A549 (cell line): Measurements from ENCODE around the gene AADACL4. TPM values are rescaled to one million over a fixed set of nuclear protein-coding genes. Genes with fewer than 3 reads are reported as not detected.

Experiments
- ATAC-seq, 2 experiments: fragments of 200-7000 bp in 1 of 2; fragments of >200 bp in 1 of 2; cut with Nextera tagmentation in 1 of 2; cut with Tn5 transposase in 1 of 2; 3 replicates each; pipeline versions ENCODE4 v1.8.0 to v1.9.1; 2018 to 2020; ENCODE audit warnings: mild to moderate bottlenecking in 1 of 2, moderate library complexity in 1 of 2
- CTCF ChIA-PET: fragments of 300-600 bp; sonication (Branson Sonifier 250); formaldehyde crosslinking; extraction: SDS; loops from one replicate; lab custom pipeline; 2021; ENCODE audit warnings: antibody characterized with exemption, inconsistent platforms; lab: Yijun Ruan, JAX
- POLR2A ChIA-PET: fragments of 350-600 bp; formaldehyde crosslinking; extraction: SDS; loops from one replicate; lab custom pipeline; 2021; ENCODE audit warnings: antibody characterized with exemption, inconsistent platforms; lab: Yijun Ruan, JAX
- DNase-seq, 2 experiments: peaks; one replicate each; pipeline versions ENCODE4 v3.0.0 to v3.0.0-alpha.2; 2011 to 2016; ENCODE audit warnings: low read depth in 1 of 2, low spot score in 1 of 2
- FAIRE-seq: peaks from 2 replicates; lab custom pipeline; 2011; peaks lifted over from hg19 to GRCh38; lab: Jason Lieb, UNC
- H3K27ac ChIP-seq, 2 experiments: fragments of >200 bp; sonication (Bioruptor Twin); formaldehyde crosslinking; 3 replicates each; pipeline ENCODE4 v1.5.1; 2016 to 2017
- H3K4me1 ChIP-seq: fragments of >200 bp; sonication (Bioruptor Twin); formaldehyde crosslinking; 3 replicates; pipeline ENCODE4 v1.6.1; 2016
- H3K4me2 ChIP-seq: fragments of >200 bp; sonication (Bioruptor Twin); formaldehyde crosslinking; 3 replicates; pipeline ENCODE4 v1.6.1; 2016
- H3K4me3 ChIP-seq: fragments of >200 bp; sonication (Bioruptor Twin); formaldehyde crosslinking; 3 replicates; pipeline ENCODE4 v1.5.1; 2016
- H3K9me3 ChIP-seq: fragments of >200 bp; sonication (Bioruptor Twin); formaldehyde crosslinking; 3 replicates; pipeline ENCODE4 v1.6.1; 2016
- CHD4 ChIP-seq: fragments of 200-600 bp; sonication (generic); IDR thresholded peaks from 2 replicates; pipeline ENCODE4 v1.6.1; 2016; ENCODE audit warnings: antibody characterized with exemption, mild to moderate bottlenecking, borderline replicate concordance
- EP300 ChIP-seq, 2 experiments: fragments of >200 bp; sonication (Bioruptor Twin); formaldehyde crosslinking; IDR thresholded peaks; 2 replicates in 1 of 2; 3 replicates in 1 of 2; pipeline ENCODE4 v1.6.1; 2016 to 2017
- ESRRA ChIP-seq: fragments of 150-350 bp; IDR thresholded peaks from 2 replicates; pipeline ENCODE4 v1.6.1; 2014; ENCODE audit warnings: mild to moderate bottlenecking, low read length, borderline replicate concordance
- FOSL2 ChIP-seq, 2 experiments: fragments of 450-650 bp in 1 of 2; fragments of >200 bp in 1 of 2; sonication (Bioruptor Twin) in 1 of 2; formaldehyde crosslinking; IDR thresholded peaks; 2 replicates each; pipeline versions ENCODE4 v1.5.0 to v1.6.1; 2016 to 2020; ENCODE audit warnings: mild to moderate bottlenecking in 1 of 2, moderate library complexity in 1 of 2
- JUN ChIP-seq, 2 experiments: fragments of >200 bp; sonication (Bioruptor Twin); formaldehyde crosslinking; IDR thresholded peaks; 2 replicates in 1 of 2; 3 replicates in 1 of 2; pipeline ENCODE4 v1.6.1; 2016 to 2017
- JUNB ChIP-seq: fragments of >200 bp; sonication (Bioruptor Twin); formaldehyde crosslinking; IDR thresholded peaks from 2 replicates; pipeline ENCODE4 v1.6.1; 2016
- MAFK ChIP-seq: fragments of 450-650 bp; IDR thresholded peaks from 2 replicates; pipeline ENCODE4 v1.6.1; 2014; ENCODE audit not compliant: partially characterized antibody
- NPAS2 ChIP-seq: fragments of 250-450 bp; sonication (Bioruptor Pico); IDR thresholded peaks from 2 replicates; pipeline ENCODE4 v1.8.0; 2022; ENCODE audit warnings: mild to moderate bottlenecking, moderate library complexity, borderline replicate concordance
- NR3C1 ChIP-seq: fragments of >200 bp; sonication (Bioruptor Twin); formaldehyde crosslinking; IDR thresholded peaks from 3 replicates; pipeline ENCODE4 v1.6.1; 2017
- SMC3 ChIP-seq: fragments of >200 bp; sonication (Bioruptor Twin); formaldehyde crosslinking; IDR thresholded peaks from 3 replicates; pipeline ENCODE4 v1.6.1; 2018; ENCODE audit warnings: inconsistent platforms
- SREBF2 ChIP-seq: fragments of 450-650 bp; IDR thresholded peaks from 2 replicates; pipeline ENCODE4 v1.6.1; 2014; ENCODE audit warnings: mild to moderate bottlenecking, moderate library complexity
- ZNF302 ChIP-seq: fragments of 250-450 bp; sonication (Bioruptor Pico); IDR thresholded peaks from 2 replicates; pipeline ENCODE4 v1.9.0; 2021; ENCODE audit warnings: inconsistent platforms, mild to moderate bottlenecking, moderate library complexity
- WGBS: methylation state at CpG from one replicate; pipeline ENCODE4 v1.1.6; 2017; ENCODE audit errors: missing lambda C conversion rate; 5-methylcytosine and 5-hydroxymethylcytosine counted together
- polyA plus RNA-seq, 4 experiments: library from polyadenylated mRNA; depleted of rRNA in 3 of 4; stranded (reverse); fragments of >200 nt; fragmentation: RNase III in 1 of 4; extraction: RNeasy Plus Mini Kit Qiagen cat#74134 plus additional on column Dnase treatment in 1 of 4; gene quantifications; 2 replicates in 3 of 4; 3 replicates in 1 of 4; pipeline ENCODE4 v1.2.3, GENCODE V29; 2011 to 2017
- TF ChIP-seq, protein P1 (sequence below): fragments of 200-600 bp; sonication (generic); IDR thresholded peaks from 2 replicates; pipeline ENCODE4 v1.6.1; 2016; ENCODE audit warnings: antibody characterized with exemption, mild to moderate bottlenecking, moderate library complexity
- TF ChIP-seq, protein P2 (sequence below): IDR thresholded peaks from 2 replicates; pipeline ENCODE4 v1.6.1; 2012
- TF ChIP-seq, protein P3 (sequence below): fragments of 250-450 bp; sonication (Bioruptor Pico); IDR thresholded peaks from 2 replicates; pipeline ENCODE4 v1.5.0; 2020; ENCODE audit warnings: low read depth, mild to moderate bottlenecking, moderate library complexity
- TF ChIP-seq, protein P4 (sequence below): fragments of >200 bp; sonication (Bioruptor Twin); formaldehyde crosslinking; IDR thresholded peaks from 3 replicates; pipeline ENCODE4 v1.5.1; 2016
- TF ChIP-seq, protein P5 (sequence below): fragments of >200 bp; sonication (Bioruptor Twin); formaldehyde crosslinking; IDR thresholded peaks from 2 replicates; pipeline ENCODE4 v1.6.1; 2016

AADACL4 gene
- polyA plus RNA-seq, 2 of the 4 experiments (the other 2 are of a cell fraction), result not detected

DNA sequence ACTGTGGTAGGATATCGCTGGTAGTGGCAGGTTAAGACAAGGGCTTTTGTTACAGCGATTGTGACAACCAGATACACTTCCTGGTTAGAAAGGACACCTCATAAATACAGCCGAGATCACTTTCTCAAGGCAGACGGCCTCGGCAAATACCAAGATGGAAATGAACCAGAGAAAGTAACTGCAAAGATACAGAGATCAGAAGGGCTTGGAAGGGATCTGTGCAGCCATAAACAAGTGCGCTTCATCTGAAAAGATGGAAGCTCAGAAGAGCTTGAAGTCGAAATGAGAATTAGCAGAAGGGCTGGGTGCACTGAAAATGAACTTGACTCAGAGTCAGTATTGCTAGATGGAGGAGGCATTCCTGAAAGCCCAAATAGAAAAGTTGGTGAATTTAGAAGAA lies 32.9 kb upstream of the AADACL4 start:
- no peak for DNase-seq
- Histone ChIP-seq H3K4me2 (peak overlapping the region; percentile 18; the same call in 1 of the 3 replicates), H3K9me3 (0 out of 3 replicates have a peak, but pooled peaks cover 2% of the 10 kb centered on the region), H3K27ac (peak overlapping the region in 1 of 2 experiments; percentile 100; a peak in 3 of 6 replicates), H3K4me3 (no peak overlapping the region), H3K4me1 (peaks cover 68% of the 10 kb centered on the region)
- no peak for FAIRE-seq
- ChIA-PET CTCF (interaction anchor here (0.9 kb wide), 1 partner anchor 10 kb away, joined by 3 read pairs; no protein-coding TSS in a partner anchor), POLR2A (interaction anchor here (1.2 to 1.4 kb wide), 2 partner anchors 9 to 15 kb away, joined by 5 to 9 read pairs; no protein-coding TSS in a partner anchor)
- TF ChIP-seq SREBF2, result no peak
- TF ChIP-seq, protein P1, sequence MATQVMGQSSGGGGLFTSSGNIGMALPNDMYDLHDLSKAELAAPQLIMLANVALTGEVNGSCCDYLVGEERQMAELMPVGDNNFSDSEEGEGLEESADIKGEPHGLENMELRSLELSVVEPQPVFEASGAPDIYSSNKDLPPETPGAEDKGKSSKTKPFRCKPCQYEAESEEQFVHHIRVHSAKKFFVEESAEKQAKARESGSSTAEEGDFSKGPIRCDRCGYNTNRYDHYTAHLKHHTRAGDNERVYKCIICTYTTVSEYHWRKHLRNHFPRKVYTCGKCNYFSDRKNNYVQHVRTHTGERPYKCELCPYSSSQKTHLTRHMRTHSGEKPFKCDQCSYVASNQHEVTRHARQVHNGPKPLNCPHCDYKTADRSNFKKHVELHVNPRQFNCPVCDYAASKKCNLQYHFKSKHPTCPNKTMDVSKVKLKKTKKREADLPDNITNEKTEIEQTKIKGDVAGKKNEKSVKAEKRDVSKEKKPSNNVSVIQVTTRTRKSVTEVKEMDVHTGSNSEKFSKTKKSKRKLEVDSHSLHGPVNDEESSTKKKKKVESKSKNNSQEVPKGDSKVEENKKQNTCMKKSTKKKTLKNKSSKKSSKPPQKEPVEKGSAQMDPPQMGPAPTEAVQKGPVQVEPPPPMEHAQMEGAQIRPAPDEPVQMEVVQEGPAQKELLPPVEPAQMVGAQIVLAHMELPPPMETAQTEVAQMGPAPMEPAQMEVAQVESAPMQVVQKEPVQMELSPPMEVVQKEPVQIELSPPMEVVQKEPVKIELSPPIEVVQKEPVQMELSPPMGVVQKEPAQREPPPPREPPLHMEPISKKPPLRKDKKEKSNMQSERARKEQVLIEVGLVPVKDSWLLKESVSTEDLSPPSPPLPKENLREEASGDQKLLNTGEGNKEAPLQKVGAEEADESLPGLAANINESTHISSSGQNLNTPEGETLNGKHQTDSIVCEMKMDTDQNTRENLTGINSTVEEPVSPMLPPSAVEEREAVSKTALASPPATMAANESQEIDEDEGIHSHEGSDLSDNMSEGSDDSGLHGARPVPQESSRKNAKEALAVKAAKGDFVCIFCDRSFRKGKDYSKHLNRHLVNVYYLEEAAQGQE, result 0 out of 2 replicates have a peak, but pooled peaks have one; percentile 9
- 92% methylated on average over 7 of the region's 7 CpGs for WGBS
- no peak for ATAC-seq

DNA sequence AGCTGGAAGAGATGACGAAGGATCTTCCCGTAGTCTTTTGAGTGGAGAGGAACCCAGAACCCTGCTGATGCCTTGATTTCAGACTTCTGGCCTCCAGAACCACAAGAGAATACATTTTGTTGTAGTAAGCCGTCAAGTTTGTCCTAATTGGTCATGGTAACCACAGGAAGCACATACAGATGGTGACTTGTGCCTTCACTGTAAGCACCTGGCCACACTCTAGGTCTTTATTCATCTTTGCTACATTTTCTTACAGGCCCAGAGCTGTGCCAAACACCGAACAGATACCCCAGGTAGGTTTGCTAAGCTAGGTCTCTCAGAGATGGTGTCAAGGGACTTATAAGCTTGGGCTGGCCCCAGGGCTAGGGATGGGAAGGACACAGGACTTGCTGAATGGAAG lies 30.7 kb upstream of the AADACL4 start:
- Histone ChIP-seq H3K4me2 (peak overlapping the region; percentile 93), H3K4me3 (no peak overlapping the region), H3K27ac (peak overlapping the region in 1 of 2 experiments; percentile 100; a peak in 4 of 6 replicates), H3K4me1 (peaks cover 64% of the 10 kb centered on the region), H3K9me3 (no peaks in the 10 kb centered on the region)
- ChIA-PET CTCF (interaction anchor here (4.3 kb wide), 1 partner anchor 12 kb away, joined by 17 read pairs; no protein-coding TSS in a partner anchor), POLR2A (interaction anchor here (1.8 to 7.2 kb wide), 2 partner anchors 17 to 135 kb away, joined by 5 to 209 read pairs; no protein-coding TSS in a partner anchor)
- DNase-seq (no peak), FAIRE-seq (no peak), ATAC-seq (no peak)
- TF ChIP-seq MAFK (no peak), NPAS2 (no peak), ESRRA (no peak), JUN (IDR thresholded peaks at IDR 0.05) (no peak), NR3C1 (no peak), EP300 (IDR thresholded peaks at IDR 0.05) (no peak), JUNB (no peak), SMC3 (no peak), CHD4 (no peak), ZNF302 (no peak), FOSL2 (IDR thresholded peaks at IDR 0.05) (no peak), FOSL2 (CRISPR knock-in tag; IDR thresholded peaks at IDR 0.05) (no peak)
- TF ChIP-seq, protein P2, sequence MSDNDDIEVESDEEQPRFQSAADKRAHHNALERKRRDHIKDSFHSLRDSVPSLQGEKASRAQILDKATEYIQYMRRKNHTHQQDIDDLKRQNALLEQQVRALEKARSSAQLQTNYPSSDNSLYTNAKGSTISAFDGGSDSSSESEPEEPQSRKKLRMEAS, result no peak
- TF ChIP-seq, protein P3, sequence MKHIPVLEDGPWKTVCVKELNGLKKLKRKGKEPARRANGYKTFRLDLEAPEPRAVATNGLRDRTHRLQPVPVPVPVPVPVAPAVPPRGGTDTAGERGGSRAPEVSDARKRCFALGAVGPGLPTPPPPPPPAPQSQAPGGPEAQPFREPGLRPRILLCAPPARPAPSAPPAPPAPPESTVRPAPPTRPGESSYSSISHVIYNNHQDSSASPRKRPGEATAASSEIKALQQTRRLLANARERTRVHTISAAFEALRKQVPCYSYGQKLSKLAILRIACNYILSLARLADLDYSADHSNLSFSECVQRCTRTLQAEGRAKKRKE (CRISPR knock-in tag), result no peak
- TF ChIP-seq, protein P4, sequence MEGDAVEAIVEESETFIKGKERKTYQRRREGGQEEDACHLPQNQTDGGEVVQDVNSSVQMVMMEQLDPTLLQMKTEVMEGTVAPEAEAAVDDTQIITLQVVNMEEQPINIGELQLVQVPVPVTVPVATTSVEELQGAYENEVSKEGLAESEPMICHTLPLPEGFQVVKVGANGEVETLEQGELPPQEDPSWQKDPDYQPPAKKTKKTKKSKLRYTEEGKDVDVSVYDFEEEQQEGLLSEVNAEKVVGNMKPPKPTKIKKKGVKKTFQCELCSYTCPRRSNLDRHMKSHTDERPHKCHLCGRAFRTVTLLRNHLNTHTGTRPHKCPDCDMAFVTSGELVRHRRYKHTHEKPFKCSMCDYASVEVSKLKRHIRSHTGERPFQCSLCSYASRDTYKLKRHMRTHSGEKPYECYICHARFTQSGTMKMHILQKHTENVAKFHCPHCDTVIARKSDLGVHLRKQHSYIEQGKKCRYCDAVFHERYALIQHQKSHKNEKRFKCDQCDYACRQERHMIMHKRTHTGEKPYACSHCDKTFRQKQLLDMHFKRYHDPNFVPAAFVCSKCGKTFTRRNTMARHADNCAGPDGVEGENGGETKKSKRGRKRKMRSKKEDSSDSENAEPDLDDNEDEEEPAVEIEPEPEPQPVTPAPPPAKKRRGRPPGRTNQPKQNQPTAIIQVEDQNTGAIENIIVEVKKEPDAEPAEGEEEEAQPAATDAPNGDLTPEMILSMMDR, result no peak
- TF ChIP-seq, protein P5, sequence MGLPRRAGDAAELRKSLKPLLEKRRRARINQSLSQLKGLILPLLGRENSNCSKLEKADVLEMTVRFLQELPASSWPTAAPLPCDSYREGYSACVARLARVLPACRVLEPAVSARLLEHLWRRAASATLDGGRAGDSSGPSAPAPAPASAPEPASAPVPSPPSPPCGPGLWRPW, result no peak
- WGBS, result 96% methylated on average over 4 of the region's 4 CpGs
